ENCODE results near the gene OR56B1.

DNA sequence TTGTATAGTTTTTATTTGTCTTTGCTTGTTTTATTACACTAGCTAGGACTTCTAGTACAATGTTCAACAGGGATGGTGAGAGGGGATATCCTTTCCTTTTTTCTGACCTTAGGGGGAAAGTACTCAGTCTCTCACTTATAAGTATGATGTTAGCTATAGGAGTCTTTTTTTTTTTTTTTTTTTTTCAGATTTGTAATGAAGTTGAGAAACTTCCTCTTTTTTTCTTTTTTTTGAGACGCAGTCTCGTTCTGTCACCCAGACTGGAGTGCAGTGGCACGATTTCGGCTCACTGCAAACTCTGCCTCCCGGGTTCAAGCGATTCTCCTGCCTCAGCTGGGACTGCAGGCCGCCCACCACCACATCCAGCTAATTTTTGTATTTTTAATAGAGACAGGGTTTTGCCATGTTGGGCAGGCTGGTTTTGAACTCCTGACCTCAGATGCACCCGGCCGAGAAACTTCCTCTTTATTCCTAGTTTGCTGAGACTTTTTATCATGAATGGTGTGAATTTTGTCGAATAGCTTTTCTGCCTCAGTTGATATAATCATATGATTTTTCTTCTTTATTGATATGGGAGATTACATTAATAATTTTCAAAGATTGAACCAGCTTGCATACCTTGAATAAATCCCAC, 35.7 kb upstream of the OR56B1 start:
- TF ChIP-seq, protein P1, sequence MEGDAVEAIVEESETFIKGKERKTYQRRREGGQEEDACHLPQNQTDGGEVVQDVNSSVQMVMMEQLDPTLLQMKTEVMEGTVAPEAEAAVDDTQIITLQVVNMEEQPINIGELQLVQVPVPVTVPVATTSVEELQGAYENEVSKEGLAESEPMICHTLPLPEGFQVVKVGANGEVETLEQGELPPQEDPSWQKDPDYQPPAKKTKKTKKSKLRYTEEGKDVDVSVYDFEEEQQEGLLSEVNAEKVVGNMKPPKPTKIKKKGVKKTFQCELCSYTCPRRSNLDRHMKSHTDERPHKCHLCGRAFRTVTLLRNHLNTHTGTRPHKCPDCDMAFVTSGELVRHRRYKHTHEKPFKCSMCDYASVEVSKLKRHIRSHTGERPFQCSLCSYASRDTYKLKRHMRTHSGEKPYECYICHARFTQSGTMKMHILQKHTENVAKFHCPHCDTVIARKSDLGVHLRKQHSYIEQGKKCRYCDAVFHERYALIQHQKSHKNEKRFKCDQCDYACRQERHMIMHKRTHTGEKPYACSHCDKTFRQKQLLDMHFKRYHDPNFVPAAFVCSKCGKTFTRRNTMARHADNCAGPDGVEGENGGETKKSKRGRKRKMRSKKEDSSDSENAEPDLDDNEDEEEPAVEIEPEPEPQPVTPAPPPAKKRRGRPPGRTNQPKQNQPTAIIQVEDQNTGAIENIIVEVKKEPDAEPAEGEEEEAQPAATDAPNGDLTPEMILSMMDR (IDR thresholded peaks at IDR 0.05; ENCODE audit: borderline replicate concordance, extremely low read depth, low read length, poor library complexity, severe bottlenecking), result no peak
- TF ChIP-seq EZH2 (IDR thresholded peaks at IDR 0.05; ENCODE audit: borderline replicate concordance, low read depth, low read length, severe bottlenecking), result no peak
